ENCODE measurements around the gene AURKA.
"Not testable (repeated sequence)": the region's sequence is repeated elsewhere in the genome, so short reads cannot be mapped to it uniquely, and the experiment has no call there.

Gene AURKA

GRCh38 chr20:56414842-56415765 is 23.1 kb upstream of the AURKA start:
- H3K4me1 Mint-ChIP-seq = peaks cover 17% of the 10 kb centered on the region
- H3K36me3 Mint-ChIP-seq = peaks cover 16% of the 10 kb centered on the region
- ATAC-seq (ENCODE audit: low read depth) = no peak

GRCh38 chr20:56412949-56413348 is 20.9 kb upstream of the AURKA start:
- Mint-ChIP-seq H3K4me3 (no peak overlapping the region), H3K9me3 (no peaks in the 10 kb centered on the region), H3K27ac (no peak overlapping the region), H3K36me3 (peaks cover 15% of the 10 kb centered on the region), H3K27me3 (no peaks in the 10 kb centered on the region), H3K4me1 (peaks cover 14% of the 10 kb centered on the region)
- no peak for DNase-seq (ENCODE audit: low spot score in 2 of 2)
- no peak for ATAC-seq (ENCODE audit: low read depth)

More at GRCh38 chr20:56414842-56415765, 23.1 kb upstream of the AURKA start:
- Mint-ChIP-seq H3K27me3 (no peaks in the 10 kb centered on the region), H3K9me3 (no peaks in the 10 kb centered on the region), H3K4me3 (no peak overlapping the region), H3K27ac (no peak overlapping the region)
- DNase-seq (ENCODE audit: low spot score in 2 of 2) = no peak

GRCh38 chr20:56412473-56412790 is 20.4 kb upstream of the AURKA start:
- DNase-seq (ENCODE audit: low spot score in 2 of 2) = no peak
- Mint-ChIP-seq H3K9me3 (no peaks in the 10 kb centered on the region), H3K4me3 (peak overlapping the region; percentile 60), H3K36me3 (peaks cover 16% of the 10 kb centered on the region), H3K4me1 (peaks cover 14% of the 10 kb centered on the region), H3K27me3 (no peaks in the 10 kb centered on the region), H3K27ac (peak overlapping the region; percentile 60)
- no peak for ATAC-seq (ENCODE audit: low read depth)

- H3K36me3 Mint-ChIP-seq = peaks cover 15% of the 10 kb centered on the region
- H3K4me3 Mint-ChIP-seq = peak within 1 kb of the TSS; percentile 60
- peaks cover 14% of the 10 kb centered on the region for H3K4me1 Mint-ChIP-seq
These were observed 19.9 kb upstream of the AURKA start, which contains the start of gene CASS4 for GRCh38 chr20:56411759-56412472. CASS4 (plus strand) TSS chr20:56412260; CDS start chr20:56412459, 199 bp downstream.

GRCh38 chr20:56411287-56411686 is 19.3 kb upstream of the AURKA start:
- Mint-ChIP-seq H3K4me1 (peaks cover 14% of the 10 kb centered on the region), H3K36me3 (peaks cover 21% of the 10 kb centered on the region), H3K27ac (peak overlapping the region; percentile 60)
- ATAC-seq (ENCODE audit: low read depth); DNase-seq (ENCODE audit: low spot score in 2 of 2); H3K27me3 Mint-ChIP-seq; H3K4me3 Mint-ChIP-seq; H3K9me3 Mint-ChIP-seq: not testable (repeated sequence)

More at GRCh38 chr20:56411759-56412472, 19.9 kb upstream of the AURKA start, which contains the start of gene CASS4:
- DNase-seq (ENCODE audit: low spot score in 2 of 2) (no peak), ATAC-seq (ENCODE audit: low read depth) (peak; percentile 80)
- Mint-ChIP-seq H3K27me3 (no peaks in the 10 kb centered on the region), H3K27ac (peak within 1 kb of the TSS; percentile 60), H3K9me3 (no peaks in the 10 kb centered on the region)

GRCh38 chr20:56409956-56410355 is 17.9 kb upstream of the AURKA start:
- Mint-ChIP-seq H3K36me3 (peaks cover 29% of the 10 kb centered on the region), H3K4me1 (peaks cover 14% of the 10 kb centered on the region), H3K27ac (no peak overlapping the region), H3K9me3 (no peaks in the 10 kb centered on the region), H3K4me3 (no peak overlapping the region), H3K27me3 (no peaks in the 10 kb centered on the region)
- ATAC-seq (ENCODE audit: low read depth) = no peak
- DNase-seq (ENCODE audit: low spot score in 2 of 2) = no peak

- no peak for ATAC-seq (ENCODE audit: low read depth)
These were observed 17.5 kb upstream of the AURKA start for GRCh38 chr20:56409521-56409920.

GRCh38 chr20:56406910-56407309 is 14.9 kb upstream of the AURKA start:
- Mint-ChIP-seq H3K27ac (no peak overlapping the region), H3K36me3 (peaks cover 29% of the 10 kb centered on the region)

More at GRCh38 chr20:56409521-56409920, 17.5 kb upstream of the AURKA start:
- Mint-ChIP-seq H3K27me3 (no peaks in the 10 kb centered on the region), H3K4me1 (peaks cover 14% of the 10 kb centered on the region), H3K36me3 (peaks cover 29% of the 10 kb centered on the region), H3K4me3 (no peak overlapping the region), H3K9me3 (no peaks in the 10 kb centered on the region), H3K27ac (no peak overlapping the region)
- no peak for DNase-seq (ENCODE audit: low spot score in 2 of 2)

GRCh38 chr20:56405356-56405755 is 13.3 kb upstream of the AURKA start:
- not testable (repeated sequence) for H3K27me3 Mint-ChIP-seq; DNase-seq (ENCODE audit: low spot score in 2 of 2); ATAC-seq (ENCODE audit: low read depth); H3K4me3 Mint-ChIP-seq; H3K9me3 Mint-ChIP-seq; H3K27ac Mint-ChIP-seq; H3K4me1 Mint-ChIP-seq
- H3K36me3 Mint-ChIP-seq = peaks cover 29% of the 10 kb centered on the region

More at GRCh38 chr20:56406910-56407309, 14.9 kb upstream of the AURKA start:
- DNase-seq (ENCODE audit: low spot score in 2 of 2) (no peak), ATAC-seq (ENCODE audit: low read depth) (no peak)
- Mint-ChIP-seq H3K9me3 (no peaks in the 10 kb centered on the region), H3K4me3 (no peak overlapping the region), H3K4me1 (peaks cover 8% of the 10 kb centered on the region), H3K27me3 (no peaks in the 10 kb centered on the region)

GRCh38 chr20:56403465-56403864 is 11.4 kb upstream of the AURKA start:
- peaks cover 33% of the 10 kb centered on the region for H3K36me3 Mint-ChIP-seq
- H3K4me1 Mint-ChIP-seq = no peaks in the 10 kb centered on the region
- no peaks in the 10 kb centered on the region for H3K27me3 Mint-ChIP-seq
- H3K4me3 Mint-ChIP-seq = no peak overlapping the region
- no peak overlapping the region for H3K27ac Mint-ChIP-seq
- no peaks in the 10 kb centered on the region for H3K9me3 Mint-ChIP-seq
- no peak for ATAC-seq (ENCODE audit: low read depth)
- no peak for DNase-seq (ENCODE audit: low spot score in 2 of 2)

GRCh38 chr20:56400001-56400640 is 8.1 kb upstream of the AURKA start:
- ATAC-seq (ENCODE audit: low read depth) (peak; percentile 75), DNase-seq (ENCODE audit: low spot score in 2 of 2) (peak; percentile 47 to 48)
- Mint-ChIP-seq H3K27me3 (no peaks in the 10 kb centered on the region), H3K27ac (no peak overlapping the region), H3K4me3 (no peak overlapping the region), H3K36me3 (peaks cover 29% of the 10 kb centered on the region), H3K4me1 (no peaks in the 10 kb centered on the region), H3K9me3 (no peaks in the 10 kb centered on the region)

GRCh38 chr20:56395166-56395565 is 3.2 kb upstream of the AURKA start:
- Mint-ChIP-seq H3K4me3 (no peak overlapping the region), H3K4me1 (peaks cover 16% of the 10 kb centered on the region), H3K27me3 (no peaks in the 10 kb centered on the region), H3K36me3 (peaks cover 20% of the 10 kb centered on the region), H3K9me3 (no peaks in the 10 kb centered on the region), H3K27ac (peak overlapping the region; percentile 17)
- DNase-seq (ENCODE audit: low spot score in 2 of 2) (no peak), ATAC-seq (ENCODE audit: low read depth) (no peak)

- no peak for ATAC-seq (ENCODE audit: low read depth)
- Mint-ChIP-seq H3K4me3 (no peak overlapping the region), H3K9me3 (no peaks in the 10 kb centered on the region), H3K36me3 (peaks cover 20% of the 10 kb centered on the region), H3K4me1 (peaks cover 16% of the 10 kb centered on the region), H3K27me3 (no peaks in the 10 kb centered on the region), H3K27ac (no peak overlapping the region)
- no peak for DNase-seq (ENCODE audit: low spot score in 2 of 2)
These were observed 1.6 kb upstream of the AURKA start for GRCh38 chr20:56393653-56394052.

Data from memory B cell (primary cell).